ENCODE measurements around the gene RAP1GDS1. TPM values are rescaled to one million over a fixed set of nuclear protein-coding genes. Genes with fewer than 3 reads are reported as not detected.
"Not testable (repeated sequence)": the region's sequence is repeated elsewhere in the genome, so short reads cannot be mapped to it uniquely, and the experiment has no call there.

RAP1GDS1 gene
- total RNA-seq, 1 donor from 2014 or later, result 121 TPM

- no peak overlapping the region for H3K27ac Mint-ChIP-seq (ENCODE audit: unreplicated experiment)
- no peak overlapping the region for H3K4me3 Mint-ChIP-seq (ENCODE audit: unreplicated experiment)
- H3K4me1 Mint-ChIP-seq (ENCODE audit: low read depth, unreplicated experiment), result no peaks in the 10 kb centered on the region
- H3K36me3 Mint-ChIP-seq (ENCODE audit: unreplicated experiment), result peaks cover 8% of the 10 kb centered on the region
- no peak for DNase-seq
- H3K27me3 Mint-ChIP-seq (ENCODE audit: unreplicated experiment), result no peaks in the 10 kb centered on the region
- no peak for TF ChIP-seq CTCF (IDR thresholded peaks at IDR 0.05; ENCODE audit: partially characterized antibody, unreplicated experiment)
- H3K9me3 Mint-ChIP-seq (ENCODE audit: unreplicated experiment), result peaks cover 6% of the 10 kb centered on the region
Measured at GRCh38 chr4:98411731-98412130, 150.5 kb downstream of the RAP1GDS1 start.

GRCh38 chr4:98416844-98417243, 155.7 kb downstream of the RAP1GDS1 start:
- Mint-ChIP-seq H3K9me3 (ENCODE audit: unreplicated experiment) (peaks cover 6% of the 10 kb centered on the region), H3K36me3 (ENCODE audit: unreplicated experiment) (peaks cover 16% of the 10 kb centered on the region), H3K4me3 (ENCODE audit: unreplicated experiment) (no peak overlapping the region), H3K27me3 (ENCODE audit: unreplicated experiment) (no peaks in the 10 kb centered on the region), H3K4me1 (ENCODE audit: low read depth, unreplicated experiment) (no peaks in the 10 kb centered on the region), H3K27ac (ENCODE audit: unreplicated experiment) (no peak overlapping the region)
- DNase-seq, result no peak
- no peak for TF ChIP-seq CTCF (IDR thresholded peaks at IDR 0.05; ENCODE audit: partially characterized antibody, unreplicated experiment)

- peaks cover 28% of the 10 kb centered on the region for H3K36me3 Mint-ChIP-seq (ENCODE audit: unreplicated experiment)
- not testable (repeated sequence) for H3K4me3 Mint-ChIP-seq (ENCODE audit: unreplicated experiment); H3K4me1 Mint-ChIP-seq (ENCODE audit: low read depth, unreplicated experiment); H3K27ac Mint-ChIP-seq (ENCODE audit: unreplicated experiment); DNase-seq; H3K9me3 Mint-ChIP-seq (ENCODE audit: unreplicated experiment); H3K27me3 Mint-ChIP-seq (ENCODE audit: unreplicated experiment)
Measured at GRCh38 chr4:98420151-98420550, 159.0 kb downstream of the RAP1GDS1 start.

GRCh38 chr4:98421111-98421510, 159.9 kb downstream of the RAP1GDS1 start:
- Mint-ChIP-seq H3K4me1 (ENCODE audit: low read depth, unreplicated experiment) (no peaks in the 10 kb centered on the region), H3K27ac (ENCODE audit: unreplicated experiment) (no peak overlapping the region), H3K9me3 (ENCODE audit: unreplicated experiment) (peaks cover 5% of the 10 kb centered on the region), H3K27me3 (ENCODE audit: unreplicated experiment) (peaks cover 2% of the 10 kb centered on the region), H3K4me3 (ENCODE audit: unreplicated experiment) (no peak overlapping the region), H3K36me3 (ENCODE audit: unreplicated experiment) (peaks cover 35% of the 10 kb centered on the region)
- no peak for TF ChIP-seq CTCF (IDR thresholded peaks at IDR 0.05; ENCODE audit: partially characterized antibody, unreplicated experiment)
- DNase-seq, result no peak

- H3K9me3 Mint-ChIP-seq (ENCODE audit: unreplicated experiment), result peaks cover 6% of the 10 kb centered on the region
- peaks cover 46% of the 10 kb centered on the region for H3K36me3 Mint-ChIP-seq (ENCODE audit: unreplicated experiment)
- H3K4me1 Mint-ChIP-seq (ENCODE audit: low read depth, unreplicated experiment), result no peaks in the 10 kb centered on the region
- H3K27ac Mint-ChIP-seq (ENCODE audit: unreplicated experiment), result peak overlapping the region; percentile 3
- H3K27me3 Mint-ChIP-seq (ENCODE audit: unreplicated experiment), result peaks cover 2% of the 10 kb centered on the region
- DNase-seq, result no peak
- no peak for TF ChIP-seq CTCF (IDR thresholded peaks at IDR 0.05; ENCODE audit: partially characterized antibody, unreplicated experiment)
- no peak overlapping the region for H3K4me3 Mint-ChIP-seq (ENCODE audit: unreplicated experiment)
Measured at GRCh38 chr4:98423009-98423408, 161.8 kb downstream of the RAP1GDS1 start.
